GM19193 (cell line): ENCODE results near the gene OR5AN1.

Experiments
- POLR2A ChIP-seq: IDR thresholded peaks from 4 replicates; pipeline ENCODE4 v1.6.1; 2011; ENCODE audit not compliant: insufficient read depth, insufficient read length; ENCODE audit errors: extremely low read depth

The OR5AN1 gene

GRCh38 chr11:59358595-59358994, at the start of gene OR5AN1:
Gene OR5AN1, plus strand, starts transcription at chr11:59358895. Its CDS starts 5,564 bp downstream, at chr11:59364459.
- no peak for TF ChIP-seq POLR2A

GRCh38 chr11:59335001-59335400, 23.7 kb upstream of the OR5AN1 start:
- no peak for TF ChIP-seq POLR2A

GRCh38 chr11:59336176-59336575, 22.5 kb upstream of the OR5AN1 start:
- no peak for TF ChIP-seq POLR2A

- no peak for TF ChIP-seq POLR2A
Observed at GRCh38 chr11:59336931-59337330, 21.8 kb upstream of the OR5AN1 start.

- no peak for TF ChIP-seq POLR2A
Observed at GRCh38 chr11:59355226-59355625, 3.5 kb upstream of the OR5AN1 start.

- TF ChIP-seq POLR2A: no peak
Observed at GRCh38 chr11:59356561-59356960, 2.1 kb upstream of the OR5AN1 start.

- TF ChIP-seq POLR2A: no peak
Observed at GRCh38 chr11:59358020-59358419, 675 bp upstream of the OR5AN1 start.

GRCh38 chr11:59365232-59366018, 6.7 kb downstream of the OR5AN1 start:
- TF ChIP-seq POLR2A: no peak

- no peak for TF ChIP-seq POLR2A
Observed at GRCh38 chr11:59368238-59369022, 9.7 kb downstream of the OR5AN1 start.

GRCh38 chr11:59380263-59381059, 21.8 kb downstream of the OR5AN1 start:
- TF ChIP-seq POLR2A: no peak

- no peak for TF ChIP-seq POLR2A
Observed at GRCh38 chr11:59394186-59394585, 35.5 kb downstream of the OR5AN1 start.

- no peak for TF ChIP-seq POLR2A
Observed at GRCh38 chr11:59400461-59401261, 42.0 kb downstream of the OR5AN1 start.

GRCh38 chr11:59401262-59401552, 42.5 kb downstream of the OR5AN1 start:
- TF ChIP-seq POLR2A: no peak

- TF ChIP-seq POLR2A: no peak
Observed at GRCh38 chr11:59403546-59403945, 44.9 kb downstream of the OR5AN1 start.
